ENCODE data around the gene GJE1. TPM values are rescaled to one million over a fixed set of nuclear protein-coding genes. Genes with fewer than 3 reads are reported as not detected.
"Not testable (repeated sequence)": the region's sequence is repeated elsewhere in the genome, so short reads cannot be mapped to it uniquely, and the experiment has no call there.

GJE1 gene
- polyA plus RNA-seq (ENCODE audit: insufficient read length in 12 of 12), result not detected
- long read RNA-seq, donor 1, result 0 reads
- long read RNA-seq, donor 2, result 0 reads
- long read RNA-seq, donor 3, result 0 reads
- long read RNA-seq, donor 4, result 0 reads
- long read RNA-seq, donor 5, result 0 reads
- long read RNA-seq, donor 6, result 0 reads
- long read RNA-seq, donor 7, result 0 reads
- long read RNA-seq, donor 8, result 0 reads
- long read RNA-seq, donor 9, result 0 reads
- long read RNA-seq, donor 10, result 0 reads
- long read RNA-seq, donor 11, result 0 reads

- no peak for DNase-seq
Measured at GRCh38 chr6:142132625-142133024, at the start of gene GJE1. GJE1 (plus strand) TSS chr6:142132925; CDS start chr6:142133159, 234 bp downstream.

GRCh38 chr6:142087950-142088857, 44.5 kb upstream of the GJE1 start:
- no peak for DNase-seq

GRCh38 chr6:142088858-142089216, 43.9 kb upstream of the GJE1 start:
- DNase-seq, result peak; percentile 10

- DNase-seq, result not testable (repeated sequence)
Measured at GRCh38 chr6:142104820-142105219, 27.9 kb upstream of the GJE1 start.

- not testable (repeated sequence) for DNase-seq
Measured at GRCh38 chr6:142110820-142111219, 21.9 kb upstream of the GJE1 start.

- DNase-seq, result peak; percentile 72
Measured at GRCh38 chr6:142112451-142113061, 20.2 kb upstream of the GJE1 start.

- no peak for DNase-seq
Measured at GRCh38 chr6:142117366-142117765, 15.4 kb upstream of the GJE1 start.

- DNase-seq, result no peak
Measured at GRCh38 chr6:142118328-142118727, 14.4 kb upstream of the GJE1 start.

GRCh38 chr6:142118925-142119324, 13.8 kb upstream of the GJE1 start:
- no peak for DNase-seq

- no peak for DNase-seq
Measured at GRCh38 chr6:142121342-142121741, 11.4 kb upstream of the GJE1 start.

GRCh38 chr6:142130814-142131213, 1.9 kb upstream of the GJE1 start:
- DNase-seq, result no peak

GRCh38 chr6:142138876-142139275, 6.2 kb downstream of the GJE1 start:
- no peak for DNase-seq

- not testable (repeated sequence) for DNase-seq
Measured at GRCh38 chr6:142141531-142141930, 8.8 kb downstream of the GJE1 start.

GRCh38 chr6:142146828-142147662, 14.3 kb downstream of the GJE1 start, which contains the start of the genes NMBR and VTA1:
NMBR (minus strand) TSS chr6:142147122; CDS start chr6:142088658, 58,464 bp downstream.
VTA1 (plus strand) TSS chr6:142147263; CDS start chr6:142147288, 25 bp downstream.
- DNase-seq, result peak; percentile 99

GRCh38 chr6:142152746-142153145, 20.0 kb downstream of the GJE1 start:
- DNase-seq, result no peak

- DNase-seq, result no peak
Measured at GRCh38 chr6:142153196-142153595, 20.5 kb downstream of the GJE1 start.

GRCh38 chr6:142154336-142154735, 21.6 kb downstream of the GJE1 start:
- no peak for DNase-seq

- DNase-seq, result no peak
Measured at GRCh38 chr6:142155091-142155490, 22.4 kb downstream of the GJE1 start.

GRCh38 chr6:142155895-142156757, 23.4 kb downstream of the GJE1 start:
- DNase-seq, result peak; percentile 42

- DNase-seq, result not testable (repeated sequence)
Measured at GRCh38 chr6:142156758-142157068, 24.0 kb downstream of the GJE1 start.

- no peak for DNase-seq
Measured at GRCh38 chr6:142162780-142163179, 30.1 kb downstream of the GJE1 start.
